NCI-H524 (cell line): Measurements from ENCODE around the gene RAPGEF5.
A peak's percentile ranks its signal among the peaks of the same experiment; 100 is the strongest.

Source experiments
- DNase-seq, 2 experiments: peaks; one replicate each; lab custom pipeline; 2025; lab: John Stamatoyannopoulos, UW

Gene RAPGEF5

GRCh38 chr7:22356701-22357310 lies at the start of gene RAPGEF5:
RAPGEF5 (minus strand) TSS chr7:22357154; CDS start chr7:22357060, 94 bp downstream.
- DNase-seq, result peak in 1 of 2 experiments; percentile 49

- peak in 1 of 2 experiments; percentile 67 for DNase-seq
These were observed 49.8 kb upstream of the RAPGEF5 start for GRCh38 chr7:22406715-22407114.

- no peak for DNase-seq
These were observed 47.6 kb upstream of the RAPGEF5 start for GRCh38 chr7:22404421-22405023.

- no peak for DNase-seq
These were observed 46.4 kb upstream of the RAPGEF5 start for GRCh38 chr7:22403344-22403743.

GRCh38 chr7:22402250-22402649 lies 45.3 kb upstream of the RAPGEF5 start:
- DNase-seq, result no peak

- DNase-seq, result no peak
These were observed 44.1 kb upstream of the RAPGEF5 start for GRCh38 chr7:22400936-22401553.

- no peak for DNase-seq
These were observed 43.3 kb upstream of the RAPGEF5 start for GRCh38 chr7:22400150-22400814.

- no peak for DNase-seq
These were observed 42.6 kb upstream of the RAPGEF5 start for GRCh38 chr7:22399546-22399945.

GRCh38 chr7:22399091-22399490 lies 42.1 kb upstream of the RAPGEF5 start:
- no peak for DNase-seq

GRCh38 chr7:22397981-22398380 lies 41.0 kb upstream of the RAPGEF5 start:
- peak in 1 of 2 experiments; percentile 9 for DNase-seq

- no peak for DNase-seq
These were observed 38.3 kb upstream of the RAPGEF5 start for GRCh38 chr7:22395222-22395621.

- DNase-seq, result no peak
These were observed 37.8 kb upstream of the RAPGEF5 start for GRCh38 chr7:22394739-22395138.

- no peak for DNase-seq
These were observed 37.2 kb upstream of the RAPGEF5 start for GRCh38 chr7:22393913-22394729.

GRCh38 chr7:22390516-22390915 lies 33.6 kb upstream of the RAPGEF5 start:
- DNase-seq, result no peak

- DNase-seq, result no peak
These were observed 32.9 kb upstream of the RAPGEF5 start for GRCh38 chr7:22389892-22390291.

GRCh38 chr7:22387583-22387982 lies 30.6 kb upstream of the RAPGEF5 start:
- DNase-seq, result no peak

- DNase-seq, result no peak
These were observed 29.9 kb upstream of the RAPGEF5 start for GRCh38 chr7:22386865-22387264.

GRCh38 chr7:22386206-22386858 lies 29.4 kb upstream of the RAPGEF5 start:
- no peak for DNase-seq

GRCh38 chr7:22385326-22385725 lies 28.4 kb upstream of the RAPGEF5 start:
- DNase-seq, result no peak

GRCh38 chr7:22380333-22380732 lies 23.4 kb upstream of the RAPGEF5 start:
- no peak for DNase-seq

GRCh38 chr7:22378199-22378980 lies 21.4 kb upstream of the RAPGEF5 start:
- no peak for DNase-seq
